Chondrocyte (in vitro differentiated cells): Measurements from ENCODE around the gene NCAPH2. TPM values are rescaled to one million over a fixed set of nuclear protein-coding genes. Genes with fewer than 3 reads are reported as not detected.
"Not testable (repeated sequence)": the region's sequence is repeated elsewhere in the genome, so short reads cannot be mapped to it uniquely, and the experiment has no call there.

Experiments
- DNase-seq: peaks from one replicate; pipeline ENCODE4 v3.0.0; 2021; ENCODE audit warnings: mixed read lengths, low spot score
- H3K27ac Mint-ChIP-seq: one replicate; pipeline ENCODE4 v1.8.0; 2021; ENCODE audit warnings: mild to moderate bottlenecking, moderate library complexity, mixed read lengths; ENCODE audit not compliant: unreplicated experiment
- H3K27me3 Mint-ChIP-seq: 2 replicates; pipeline ENCODE4 v1.8.0; 2021; ENCODE audit warnings: low read depth, mixed read lengths
- H3K36me3 Mint-ChIP-seq: 2 replicates; pipeline ENCODE4 v1.8.0; 2021; ENCODE audit warnings: low read depth, mixed read lengths
- H3K4me1 Mint-ChIP-seq: 2 replicates; pipeline ENCODE4 v1.8.0; 2021; ENCODE audit warnings: low read depth, mild to moderate bottlenecking, mixed read lengths
- H3K4me3 Mint-ChIP-seq: one replicate; pipeline ENCODE4 v1.8.0; 2021; ENCODE audit warnings: mild to moderate bottlenecking, moderate library complexity, mixed read lengths; ENCODE audit not compliant: unreplicated experiment
- H3K9me3 Mint-ChIP-seq: 2 replicates; pipeline ENCODE4 v1.8.0; 2021; ENCODE audit warnings: low read depth, mixed read lengths
- CTCF ChIP-seq: fragments of 200-600 bp; sonication (generic); IDR thresholded peaks from 2 replicates; pipeline ENCODE4 v1.5.0; 2021; ENCODE audit warnings: antibody characterized with exemption, mild to moderate bottlenecking, moderate library complexity
- total RNA-seq: library from RNA; stranded (reverse); gene quantifications from 3 replicates; pipeline ENCODE4 v1.2.1, GENCODE V29; 2021

The NCAPH2 gene
- total RNA-seq, 1 donor from 2014 or later = 38.9 TPM

GRCh38 chr22:50517495-50518260 lies 9.7 kb downstream of the NCAPH2 start:
- peaks cover 8% of the 10 kb centered on the region for H3K36me3 Mint-ChIP-seq
- no peaks in the 10 kb centered on the region for H3K9me3 Mint-ChIP-seq
- H3K4me1 Mint-ChIP-seq = no peaks in the 10 kb centered on the region
- H3K27ac Mint-ChIP-seq = no peak overlapping the region
- H3K4me3 Mint-ChIP-seq = no peak overlapping the region
- no peak for TF ChIP-seq CTCF
- peak; percentile 82 for DNase-seq
- no peaks in the 10 kb centered on the region for H3K27me3 Mint-ChIP-seq

- TF ChIP-seq CTCF = no peak
- H3K27ac Mint-ChIP-seq = no peak overlapping the region
- H3K36me3 Mint-ChIP-seq = peaks cover 8% of the 10 kb centered on the region
- H3K27me3 Mint-ChIP-seq = no peaks in the 10 kb centered on the region
- DNase-seq = no peak
- H3K9me3 Mint-ChIP-seq = no peaks in the 10 kb centered on the region
- peaks cover 8% of the 10 kb centered on the region for H3K4me1 Mint-ChIP-seq
- no peak overlapping the region for H3K4me3 Mint-ChIP-seq
These were observed 10.6 kb downstream of the NCAPH2 start for GRCh38 chr22:50518606-50519005.

GRCh38 chr22:50519151-50519550 lies 11.1 kb downstream of the NCAPH2 start:
- no peak for TF ChIP-seq CTCF
- H3K27me3 Mint-ChIP-seq = no peaks in the 10 kb centered on the region
- peaks cover 12% of the 10 kb centered on the region for H3K4me1 Mint-ChIP-seq
- no peak for DNase-seq
- H3K27ac Mint-ChIP-seq = no peak overlapping the region
- H3K36me3 Mint-ChIP-seq = peaks cover 8% of the 10 kb centered on the region
- no peaks in the 10 kb centered on the region for H3K9me3 Mint-ChIP-seq
- no peak overlapping the region for H3K4me3 Mint-ChIP-seq

- Mint-ChIP-seq H3K4me1 (peaks cover 20% of the 10 kb centered on the region), H3K36me3 (peaks cover 11% of the 10 kb centered on the region)
- H3K4me3 Mint-ChIP-seq, DNase-seq, H3K27ac Mint-ChIP-seq, H3K27me3 Mint-ChIP-seq, H3K9me3 Mint-ChIP-seq: not testable (repeated sequence)
These were observed 12.2 kb downstream of the NCAPH2 start for GRCh38 chr22:50520184-50520583.

GRCh38 chr22:50520826-50521453 lies 12.9 kb downstream of the NCAPH2 start:
- no peak for DNase-seq
- no peaks in the 10 kb centered on the region for H3K9me3 Mint-ChIP-seq
- peaks cover 9% of the 10 kb centered on the region for H3K36me3 Mint-ChIP-seq
- no peaks in the 10 kb centered on the region for H3K27me3 Mint-ChIP-seq
- no peak overlapping the region for H3K4me3 Mint-ChIP-seq
- no peak overlapping the region for H3K27ac Mint-ChIP-seq
- H3K4me1 Mint-ChIP-seq = peaks cover 20% of the 10 kb centered on the region
- TF ChIP-seq CTCF = no peak
